Measurements from ENCODE around the gene LIPE. TPM values are rescaled to one million over a fixed set of nuclear protein-coding genes. Genes with fewer than 3 reads are reported as not detected.

The LIPE gene
- total and polyA plus RNA-seq, 4 donors: 1.4 to 12.1 (median 5.5) TPM

GRCh38 chr19:42370068-42370520 is 57.1 kb downstream of the LIPE start:
- ATAC-seq (ENCODE audit: low FRiP score) (no peak), DNase-seq (no peak)
- Histone ChIP-seq H3K27me3 (ENCODE audit: control insufficient read depth in 1 of 2, insufficient read depth in 2 of 2, low read length in 1 of 2) (no peaks in the 10 kb centered on the region), H3K4me1 (ENCODE audit: control insufficient read depth in 1 of 2, insufficient read depth in 2 of 2, low read length in 2 of 2) (no peaks in the 10 kb centered on the region), H3K36me3 (ENCODE audit: control insufficient read depth in 1 of 2, insufficient read depth in 2 of 2, low read length in 1 of 2) (no peaks in the 10 kb centered on the region), H3K27ac (ENCODE audit: low read depth in 1 of 2, low read length in 2 of 2) (no peak overlapping the region), H3K9me3 (ENCODE audit: control insufficient read depth, low read length) (no peaks in the 10 kb centered on the region), H3K4me3 (ENCODE audit: low read length in 2 of 2) (no peak overlapping the region)
- WGBS, 2 donors: 77% methylated on average over 9 of the region's 9 CpGs
- intact Hi-C loops (cut with DNase I): no loop called here

GRCh38 chr19:42369433-42370067 is 57.6 kb downstream of the LIPE start:
- no peaks in the 10 kb centered on the region for H3K4me1 ChIP-seq (ENCODE audit: control insufficient read depth in 1 of 2, insufficient read depth in 2 of 2, low read length in 2 of 2)
- H3K27ac ChIP-seq (ENCODE audit: low read depth in 1 of 2, low read length in 2 of 2): no peak overlapping the region
- 91 to 93% methylated on average over 24 to 27 of the region's 27 CpGs for WGBS, 2 donors
- no peaks in the 10 kb centered on the region for H3K36me3 ChIP-seq (ENCODE audit: control insufficient read depth in 1 of 2, insufficient read depth in 2 of 2, low read length in 1 of 2)
- DNase-seq (no peak), ATAC-seq (ENCODE audit: low FRiP score) (no peak)
- H3K9me3 ChIP-seq (ENCODE audit: control insufficient read depth, low read length): no peaks in the 10 kb centered on the region
- H3K4me3 ChIP-seq (ENCODE audit: low read length in 2 of 2): no peak overlapping the region
- H3K27me3 ChIP-seq (ENCODE audit: control insufficient read depth in 1 of 2, insufficient read depth in 2 of 2, low read length in 1 of 2): no peaks in the 10 kb centered on the region
- intact Hi-C loops (cut with DNase I): no loop called here

- Histone ChIP-seq H3K27ac (ENCODE audit: low read depth in 1 of 2, low read length in 2 of 2) (no peak overlapping the region), H3K9me3 (ENCODE audit: control insufficient read depth, low read length) (peaks cover 1% of the 10 kb centered on the region), H3K36me3 (ENCODE audit: control insufficient read depth in 1 of 2, insufficient read depth in 2 of 2, low read length in 1 of 2) (no peaks in the 10 kb centered on the region), H3K27me3 (ENCODE audit: control insufficient read depth in 1 of 2, insufficient read depth in 2 of 2, low read length in 1 of 2) (no peaks in the 10 kb centered on the region), H3K4me1 (ENCODE audit: control insufficient read depth in 1 of 2, insufficient read depth in 2 of 2, low read length in 2 of 2) (no peaks in the 10 kb centered on the region), H3K4me3 (ENCODE audit: low read length in 2 of 2) (no peak overlapping the region)
- 93 to 94% methylated on average over 15 of the region's 15 CpGs for WGBS, 2 donors
- intact Hi-C loops (cut with DNase I): no loop called here
- DNase-seq: no peak
- ATAC-seq (ENCODE audit: low FRiP score): no peak
Measured at GRCh38 chr19:42368765-42369164, 58.4 kb downstream of the LIPE start.

DNA sequence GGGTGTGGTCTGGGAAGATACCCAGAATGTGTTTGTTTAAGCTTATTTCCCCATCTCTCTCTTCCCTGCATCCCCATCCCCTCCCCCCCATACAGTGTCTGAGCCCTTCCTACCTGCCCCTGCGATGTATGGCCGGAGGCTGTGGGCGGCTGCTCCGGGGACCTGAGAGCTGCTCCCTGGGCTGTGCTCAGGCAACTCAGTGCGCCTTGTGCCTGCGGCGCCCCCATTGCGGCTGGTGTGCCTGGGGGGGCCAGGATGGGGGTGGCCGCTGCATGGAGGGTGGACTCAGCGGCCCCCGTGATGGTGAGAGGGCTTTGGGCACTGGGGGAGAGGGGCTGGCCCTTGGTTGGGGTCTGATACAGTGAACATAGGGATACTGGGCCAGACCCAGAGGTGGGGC is 58.8 kb downstream of the LIPE start:
- 89 to 93% methylated on average over 11 of the region's 11 CpGs for WGBS, 2 donors
- no peak for DNase-seq
- H3K27me3 ChIP-seq (ENCODE audit: control insufficient read depth in 1 of 2, insufficient read depth in 2 of 2, low read length in 1 of 2): no peaks in the 10 kb centered on the region
- intact Hi-C loops (cut with DNase I): no loop called here
- no peaks in the 10 kb centered on the region for H3K4me1 ChIP-seq (ENCODE audit: control insufficient read depth in 1 of 2, insufficient read depth in 2 of 2, low read length in 2 of 2)
- no peak overlapping the region for H3K4me3 ChIP-seq (ENCODE audit: low read length in 2 of 2)
- no peak for ATAC-seq (ENCODE audit: low FRiP score)
- H3K27ac ChIP-seq (ENCODE audit: low read depth in 1 of 2, low read length in 2 of 2): no peak overlapping the region
- peaks cover 3% of the 10 kb centered on the region for H3K9me3 ChIP-seq (ENCODE audit: control insufficient read depth, low read length)
- no peaks in the 10 kb centered on the region for H3K36me3 ChIP-seq (ENCODE audit: control insufficient read depth in 1 of 2, insufficient read depth in 2 of 2, low read length in 1 of 2)

- WGBS, 2 donors: 92 to 93% methylated on average over 4 of the region's 4 CpGs
- H3K4me3 ChIP-seq (ENCODE audit: low read length in 2 of 2): no peak overlapping the region
- no peak for ATAC-seq (ENCODE audit: low FRiP score)
- H3K36me3 ChIP-seq (ENCODE audit: control insufficient read depth in 1 of 2, insufficient read depth in 2 of 2, low read length in 1 of 2): peaks cover 0 to 3% of the 10 kb centered on the region in 2 donors
- no peak overlapping the region for H3K27ac ChIP-seq (ENCODE audit: low read depth in 1 of 2, low read length in 2 of 2)
- no peaks in the 10 kb centered on the region for H3K4me1 ChIP-seq (ENCODE audit: control insufficient read depth in 1 of 2, insufficient read depth in 2 of 2, low read length in 2 of 2)
- no peak for DNase-seq
- H3K9me3 ChIP-seq (ENCODE audit: control insufficient read depth, low read length): peaks cover 5% of the 10 kb centered on the region
- no peaks in the 10 kb centered on the region for H3K27me3 ChIP-seq (ENCODE audit: control insufficient read depth in 1 of 2, insufficient read depth in 2 of 2, low read length in 1 of 2)
- intact Hi-C loops (cut with DNase I): no loop called here
Measured at GRCh38 chr19:42367929-42368328, 59.3 kb downstream of the LIPE start.

GRCh38 chr19:42366673-42367072 is 60.5 kb downstream of the LIPE start:
- Histone ChIP-seq H3K36me3 (ENCODE audit: control insufficient read depth in 1 of 2, insufficient read depth in 2 of 2, low read length in 1 of 2) (peaks cover 0 to 3% of the 10 kb centered on the region in 2 donors), H3K4me3 (ENCODE audit: low read length in 2 of 2) (no peak overlapping the region), H3K4me1 (ENCODE audit: control insufficient read depth in 1 of 2, insufficient read depth in 2 of 2, low read length in 2 of 2) (no peaks in the 10 kb centered on the region), H3K27ac (ENCODE audit: low read depth in 1 of 2, low read length in 2 of 2) (no peak overlapping the region), H3K9me3 (ENCODE audit: control insufficient read depth, low read length) (peaks cover 5% of the 10 kb centered on the region), H3K27me3 (ENCODE audit: control insufficient read depth in 1 of 2, insufficient read depth in 2 of 2, low read length in 1 of 2) (no peaks in the 10 kb centered on the region)
- no peak for ATAC-seq (ENCODE audit: low FRiP score)
- intact Hi-C loops (cut with DNase I): no loop called here
- DNase-seq: no peak
- WGBS, 2 donors: 0 to 8% methylated on average over 1 of the region's 1 CpG

GRCh38 chr19:42363614-42364346 is 63.4 kb downstream of the LIPE start:
- Histone ChIP-seq H3K9me3 (ENCODE audit: control insufficient read depth, low read length) (peaks cover 5% of the 10 kb centered on the region), H3K27me3 (ENCODE audit: control insufficient read depth in 1 of 2, insufficient read depth in 2 of 2, low read length in 1 of 2) (no peaks in the 10 kb centered on the region), H3K27ac (ENCODE audit: low read depth in 1 of 2, low read length in 2 of 2) (no peak overlapping the region), H3K4me3 (ENCODE audit: low read length in 2 of 2) (no peak overlapping the region), H3K4me1 (ENCODE audit: control insufficient read depth in 1 of 2, insufficient read depth in 2 of 2, low read length in 2 of 2) (no peaks in the 10 kb centered on the region), H3K36me3 (ENCODE audit: control insufficient read depth in 1 of 2, insufficient read depth in 2 of 2, low read length in 1 of 2) (peaks cover 0 to 3% of the 10 kb centered on the region in 2 donors)
- intact Hi-C loops (cut with DNase I): no loop called here
- WGBS, 2 donors: 92 to 94% methylated on average over 17 of the region's 17 CpGs
- ATAC-seq (ENCODE audit: low FRiP score) (no peak), DNase-seq (no peak)

DNA sequence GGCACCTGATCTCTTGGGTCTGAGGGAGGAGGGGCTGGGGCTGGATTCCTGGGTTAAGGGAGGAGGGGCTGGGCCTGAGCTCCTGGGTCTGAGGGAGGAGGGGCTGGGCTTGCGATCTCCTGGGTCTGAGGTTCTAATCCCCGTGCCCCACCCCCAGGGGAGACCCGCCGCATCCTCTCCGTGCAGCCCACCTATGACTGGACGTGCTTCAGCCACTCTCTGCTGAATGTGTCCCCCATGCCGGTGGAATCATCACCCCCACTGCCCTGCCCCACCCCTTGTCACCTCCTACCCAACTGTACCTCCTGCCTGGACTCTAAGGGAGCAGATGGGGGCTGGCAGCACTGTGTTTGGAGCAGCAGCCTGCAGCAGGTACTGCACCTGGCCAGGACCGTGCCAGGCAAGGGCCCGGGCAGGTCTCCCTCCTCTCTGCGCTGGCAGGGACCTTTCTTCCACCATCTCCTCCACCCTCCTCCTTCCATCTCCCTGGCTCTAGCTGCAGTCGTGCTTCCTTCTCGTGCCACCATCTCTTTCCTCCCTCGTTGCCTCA is 64.2 kb downstream of the LIPE start:
- Histone ChIP-seq H3K36me3 (ENCODE audit: control insufficient read depth in 1 of 2, insufficient read depth in 2 of 2, low read length in 1 of 2) (peaks cover 0 to 3% of the 10 kb centered on the region in 2 donors), H3K27ac (ENCODE audit: low read depth in 1 of 2, low read length in 2 of 2) (no peak overlapping the region), H3K4me1 (ENCODE audit: control insufficient read depth in 1 of 2, insufficient read depth in 2 of 2, low read length in 2 of 2) (no peaks in the 10 kb centered on the region), H3K27me3 (ENCODE audit: control insufficient read depth in 1 of 2, insufficient read depth in 2 of 2, low read length in 1 of 2) (no peaks in the 10 kb centered on the region), H3K4me3 (ENCODE audit: low read length in 2 of 2) (no peak overlapping the region), H3K9me3 (ENCODE audit: control insufficient read depth, low read length) (peaks cover 5% of the 10 kb centered on the region)
- ATAC-seq (ENCODE audit: low FRiP score) (peak; percentile 12), DNase-seq (no peak)
- 83 to 94% methylated on average over 10 to 13 of the region's 13 CpGs for WGBS, 2 donors
- intact Hi-C loops (cut with DNase I): no loop called here

DNA sequence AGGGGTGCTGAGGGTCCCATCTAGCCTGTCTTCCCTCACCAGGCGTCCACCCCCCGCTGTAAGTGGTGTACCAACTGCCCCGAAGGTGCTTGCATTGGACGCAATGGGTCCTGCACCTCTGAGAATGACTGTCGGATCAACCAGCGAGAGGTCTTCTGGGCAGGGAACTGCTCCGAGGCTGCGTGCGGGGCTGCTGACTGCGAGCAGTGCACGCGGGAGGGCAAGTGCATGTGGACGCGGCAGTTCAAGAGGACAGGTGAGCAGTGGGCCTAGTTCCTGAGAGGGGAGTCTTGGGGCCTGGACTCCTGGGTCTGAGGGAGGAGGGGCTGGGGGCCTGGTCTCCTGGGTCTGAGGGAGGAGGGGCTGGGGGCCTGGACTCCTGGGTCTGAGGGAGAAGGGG is 64.8 kb downstream of the LIPE start:
- Histone ChIP-seq H3K9me3 (ENCODE audit: control insufficient read depth, low read length) (peaks cover 5% of the 10 kb centered on the region), H3K27me3 (ENCODE audit: control insufficient read depth in 1 of 2, insufficient read depth in 2 of 2, low read length in 1 of 2) (no peaks in the 10 kb centered on the region), H3K4me1 (ENCODE audit: control insufficient read depth in 1 of 2, insufficient read depth in 2 of 2, low read length in 2 of 2) (no peaks in the 10 kb centered on the region), H3K27ac (ENCODE audit: low read depth in 1 of 2, low read length in 2 of 2) (no peak overlapping the region), H3K36me3 (ENCODE audit: control insufficient read depth in 1 of 2, insufficient read depth in 2 of 2, low read length in 1 of 2) (peaks cover 0 to 3% of the 10 kb centered on the region in 2 donors), H3K4me3 (ENCODE audit: low read length in 2 of 2) (no peak overlapping the region)
- intact Hi-C loops (cut with DNase I): no loop called here
- DNase-seq (no peak), ATAC-seq (ENCODE audit: low FRiP score) (no peak)
- WGBS, 2 donors: 92 to 95% methylated on average over 14 of the region's 14 CpGs

All from aorta (tissue), 5 donors.